ENCODE results near the gene EVL.
"Not testable (repeated sequence)": the region's sequence is repeated elsewhere in the genome, so short reads cannot be mapped to it uniquely, and the experiment has no call there.

The EVL gene

DNA sequence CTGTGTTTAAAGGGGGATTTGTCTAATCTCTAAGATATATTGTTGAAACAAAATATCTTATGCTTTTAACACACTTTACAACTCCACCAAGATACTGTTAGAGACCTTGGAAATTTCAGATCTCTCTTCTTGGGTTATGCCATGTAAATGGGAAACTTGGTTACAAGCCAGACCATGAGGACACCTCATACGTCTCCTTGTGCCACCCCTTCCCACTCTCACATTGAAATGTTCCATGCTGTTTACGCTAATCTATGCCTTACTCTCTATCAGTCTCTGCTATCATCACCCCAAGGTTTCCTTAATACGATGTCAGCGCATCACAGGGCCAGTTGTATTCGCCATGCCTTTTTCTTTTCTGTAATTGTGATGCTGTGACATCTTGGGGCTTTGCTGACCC lies 107.6 kb downstream of the EVL start:
- no peak for DNase-seq (ENCODE audit: low read depth)

- DNase-seq (ENCODE audit: low read depth) = no peak
Observed at GRCh38 chr14:100173353-100173752, 108.1 kb downstream of the EVL start.

DNA sequence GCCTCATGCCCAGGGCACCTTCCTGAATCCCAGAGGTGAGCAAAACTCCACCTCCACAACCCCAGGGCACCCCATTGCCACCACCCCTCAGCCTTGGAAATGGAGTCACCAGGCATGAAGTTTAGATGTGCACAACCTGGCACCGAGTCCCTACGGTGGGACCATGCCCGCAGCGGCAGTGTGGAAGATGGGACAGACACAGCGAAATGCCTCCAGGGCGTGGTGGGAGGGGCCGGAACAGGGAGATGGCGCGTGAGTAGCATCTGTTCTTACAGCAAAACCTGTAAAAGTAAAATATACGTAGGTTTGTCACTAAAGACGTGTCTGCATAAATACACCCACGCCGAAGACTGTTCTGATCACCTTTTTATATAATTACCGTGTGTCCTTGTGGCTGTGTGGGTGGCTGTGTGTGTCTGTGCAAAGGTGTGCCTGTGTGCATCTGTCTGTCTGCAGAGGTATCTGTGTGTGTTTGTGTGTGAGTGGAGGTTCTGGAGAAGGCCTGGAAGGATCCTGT lies 111.6 kb downstream of the EVL start:
- DNase-seq (ENCODE audit: low read depth) = no peak

DNA sequence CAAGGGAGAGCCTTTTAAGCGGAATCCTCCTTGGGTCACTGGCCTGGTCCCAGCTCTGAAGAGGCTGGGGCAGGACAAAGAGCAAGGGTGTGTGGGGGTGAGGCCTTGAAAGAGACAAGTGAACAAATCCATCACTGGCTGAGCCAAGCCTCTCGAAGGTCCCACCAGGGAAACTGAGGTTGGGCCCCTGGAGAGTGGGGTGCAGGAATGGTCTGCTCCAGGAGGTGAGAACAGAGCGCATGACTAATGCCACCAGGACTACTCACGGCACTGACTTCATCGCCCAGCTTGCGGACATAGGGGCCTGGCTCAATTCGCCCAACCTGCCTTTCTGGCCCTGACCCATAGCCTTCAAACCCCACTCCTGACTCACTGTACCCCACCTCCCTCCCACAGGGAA lies 113.5 kb downstream of the EVL start:
- DNase-seq (ENCODE audit: low read depth) = no peak

GRCh38 chr14:100180671-100181070 lies 115.4 kb downstream of the EVL start:
- DNase-seq (ENCODE audit: low read depth) = not testable (repeated sequence)

DNA sequence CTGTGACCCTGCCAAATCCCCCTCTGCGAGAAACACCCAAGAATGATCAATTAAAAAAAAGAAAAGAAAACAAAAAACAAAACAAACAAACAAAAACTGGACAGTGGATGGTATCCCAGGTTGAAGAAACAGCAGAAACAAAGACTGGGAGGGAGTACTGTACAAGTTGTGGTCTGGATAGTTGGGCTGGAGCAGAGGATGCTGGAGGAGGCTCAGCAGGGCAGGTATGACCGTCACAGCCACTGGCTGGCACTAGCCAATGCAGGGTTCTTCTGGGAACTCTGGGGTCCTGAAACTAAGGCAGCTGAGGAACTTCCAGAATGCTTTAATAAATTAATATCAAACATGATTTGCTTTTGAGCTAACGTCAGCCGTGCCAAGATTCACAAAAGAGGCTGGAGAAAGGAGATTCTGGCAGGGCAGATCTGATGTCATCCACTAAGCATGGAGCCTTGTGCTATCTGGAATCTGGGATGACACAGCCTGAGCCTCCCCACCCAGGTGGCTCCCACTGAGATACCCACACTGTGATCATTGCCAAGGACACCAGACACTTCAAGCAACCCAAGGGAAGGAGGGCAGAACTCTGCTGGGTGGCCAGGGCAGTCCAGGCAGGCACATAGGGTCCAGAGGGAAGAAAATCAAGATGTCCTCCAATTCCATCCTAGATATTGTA lies 116.8 kb downstream of the EVL start:
- peak; percentile 32 for DNase-seq (ENCODE audit: low read depth)

DNA sequence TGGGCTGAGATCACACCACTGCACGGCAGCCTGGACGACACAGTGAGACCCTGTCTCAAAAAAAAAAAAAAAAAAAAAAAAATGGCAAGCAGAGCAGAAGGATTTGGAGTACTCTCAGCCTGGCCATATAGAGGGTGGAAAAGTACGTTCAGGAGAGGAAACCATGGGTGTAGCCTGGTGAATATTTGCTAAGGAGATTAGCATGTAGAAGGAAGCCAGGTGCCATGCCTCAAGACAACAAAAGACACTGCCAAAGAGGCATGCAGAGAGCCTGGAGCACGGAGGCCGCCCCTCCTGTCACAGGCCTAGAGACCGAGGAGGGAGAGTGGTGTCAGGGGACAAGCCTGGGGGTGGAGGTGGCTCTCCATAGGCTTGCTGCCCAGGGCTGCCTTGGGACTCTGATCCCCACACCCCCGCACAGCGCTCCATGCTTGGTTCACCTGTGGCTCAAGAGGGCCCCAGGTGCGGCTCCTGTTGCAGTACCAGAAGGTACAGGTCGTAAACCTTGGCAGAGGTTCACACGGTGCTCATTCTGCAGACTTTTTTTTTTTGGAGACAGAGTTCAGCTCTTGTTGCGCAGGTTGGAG lies 122.1 kb downstream of the EVL start:
- no peak for DNase-seq (ENCODE audit: low read depth)

DNA sequence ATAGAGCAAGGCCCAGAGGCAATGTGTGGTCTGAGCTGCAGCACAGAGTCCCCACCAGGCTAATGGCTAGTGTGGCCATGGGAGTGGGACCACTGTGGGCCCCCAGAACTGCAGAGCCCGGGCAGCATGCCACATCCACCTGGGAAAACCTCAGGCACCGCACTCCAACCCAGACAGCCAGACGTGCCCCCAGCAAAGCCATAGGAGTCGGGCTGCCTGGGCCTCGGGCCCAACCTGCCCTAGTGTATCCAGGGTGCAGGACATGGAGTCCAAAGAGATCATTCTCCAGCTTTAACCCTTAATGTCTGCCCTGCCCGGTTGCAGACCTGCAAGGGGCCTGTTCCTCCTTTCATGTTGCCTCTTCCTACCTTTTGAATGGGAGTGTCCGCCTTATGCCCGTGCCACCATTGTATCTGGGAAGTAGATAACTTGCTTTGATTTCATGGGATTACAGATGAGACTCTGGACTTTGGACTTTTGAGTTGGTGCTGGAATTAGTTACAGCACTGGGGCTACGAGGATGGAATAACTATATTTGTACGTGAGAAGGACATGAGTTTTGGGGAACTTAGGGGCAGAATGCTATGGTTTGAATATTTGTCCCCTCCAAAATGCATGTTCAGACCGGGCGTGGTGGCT lies 123.3 kb downstream of the EVL start:
- no peak for DNase-seq (ENCODE audit: low read depth)

- no peak for DNase-seq (ENCODE audit: low read depth)
Observed at GRCh38 chr14:100190126-100190525, 124.9 kb downstream of the EVL start.

DNA sequence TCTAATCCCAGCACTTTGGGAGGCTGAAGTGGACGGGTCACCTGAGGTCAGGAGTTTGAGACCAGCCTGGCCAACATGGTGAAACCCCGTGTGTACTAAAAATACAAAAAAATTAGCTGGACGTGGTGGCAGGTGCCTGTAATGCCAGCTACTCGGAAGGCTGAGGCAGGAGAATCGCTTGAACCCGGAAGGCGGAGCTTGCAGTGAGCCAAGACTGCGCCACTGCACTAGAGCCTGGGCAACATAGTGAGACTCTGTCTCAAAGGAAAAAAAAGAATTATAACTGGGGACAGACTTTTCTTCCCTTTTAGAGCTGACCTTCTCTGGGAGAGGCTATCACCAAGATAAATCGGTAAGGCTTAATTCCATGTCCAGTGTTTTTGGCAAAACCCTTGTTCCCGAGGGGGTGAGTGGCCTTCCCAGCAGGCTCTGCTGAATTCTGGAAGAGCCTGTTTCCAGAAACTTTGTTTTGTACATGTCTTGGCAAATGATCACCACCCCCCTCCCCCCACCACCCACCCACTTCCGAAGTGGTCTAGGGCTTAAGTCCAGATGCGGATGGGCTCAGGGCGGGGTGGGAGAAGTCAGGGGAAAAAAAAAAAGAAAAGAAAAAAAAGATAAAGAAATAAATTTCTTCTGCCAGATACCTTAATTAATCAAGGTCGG lies 126.5 kb downstream of the EVL start:
- DNase-seq (ENCODE audit: low read depth) = no peak

GRCh38 chr14:100192250-100192671 lies 127.0 kb downstream of the EVL start:
- DNase-seq (ENCODE audit: low read depth) = no peak

- peak; percentile 95 for DNase-seq (ENCODE audit: low read depth)
Observed at GRCh38 chr14:100192672-100193416, 127.6 kb downstream of the EVL start.

All from amniotic epithelial cell (primary cell).